Sigmoid colon (tissue), 4 donors: Measurements from ENCODE around the gene TCF7L1.

Experiments used
- CTCF ChIP-seq, 4 experiments: fragments of 450-650 bp in 3 of 4; fragments of 200-600 bp in 1 of 4; IDR thresholded peaks; one replicate each; pipeline ENCODE4 v1.5.1; 2016 to 2019; ENCODE audit warnings: antibody characterized with exemption in 4 of 4, mild to moderate bottlenecking in 3 of 4, moderate library complexity in 2 of 4
- EP300 ChIP-seq, 4 donors: sonication (generic); formaldehyde crosslinking; IDR thresholded peaks; one replicate each; pipeline ENCODE4 v1.6.1; 2017; ENCODE audit warnings: antibody characterized with exemption in 4 of 4
- POLR2A ChIP-seq, 2 donors: fragments of 450-650 bp; IDR thresholded peaks; one replicate each; pipeline ENCODE4 v1.6.1; 2016; ENCODE audit warnings: antibody characterized with exemption in 2 of 2, mild to moderate bottlenecking in 2 of 2, moderate library complexity in 2 of 2
- POLR2AphosphoS5 ChIP-seq, 4 donors: sonication (generic); formaldehyde crosslinking; IDR thresholded peaks; one replicate each; pipeline ENCODE4 v1.6.1; 2017; ENCODE audit warnings: antibody characterized with exemption in 4 of 4

- TF ChIP-seq CTCF (IDR thresholded peaks at IDR 0.05) (no peak), POLR2A (IDR thresholded peaks at IDR 0.05) (no peak), POLR2AphosphoS5 (IDR thresholded peaks at IDR 0.05) (no peak), EP300 (IDR thresholded peaks at IDR 0.05) (no peak)
Measured at GRCh38 chr2:85194780-85195480, 61.7 kb downstream of the TCF7L1 start.
